Smooth muscle cell of the brain vasculature (primary cell): ENCODE results near the gene ANTXRL.
"Not testable (repeated sequence)": the region's sequence is repeated elsewhere in the genome, so short reads cannot be mapped to it uniquely, and the experiment has no call there.

Experiments used
- DNase-seq: peaks from one replicate; pipeline ENCODE4 v3.0.0-alpha.2; 2012; ENCODE audit warnings: low read depth, low spot score

The ANTXRL gene

DNA sequence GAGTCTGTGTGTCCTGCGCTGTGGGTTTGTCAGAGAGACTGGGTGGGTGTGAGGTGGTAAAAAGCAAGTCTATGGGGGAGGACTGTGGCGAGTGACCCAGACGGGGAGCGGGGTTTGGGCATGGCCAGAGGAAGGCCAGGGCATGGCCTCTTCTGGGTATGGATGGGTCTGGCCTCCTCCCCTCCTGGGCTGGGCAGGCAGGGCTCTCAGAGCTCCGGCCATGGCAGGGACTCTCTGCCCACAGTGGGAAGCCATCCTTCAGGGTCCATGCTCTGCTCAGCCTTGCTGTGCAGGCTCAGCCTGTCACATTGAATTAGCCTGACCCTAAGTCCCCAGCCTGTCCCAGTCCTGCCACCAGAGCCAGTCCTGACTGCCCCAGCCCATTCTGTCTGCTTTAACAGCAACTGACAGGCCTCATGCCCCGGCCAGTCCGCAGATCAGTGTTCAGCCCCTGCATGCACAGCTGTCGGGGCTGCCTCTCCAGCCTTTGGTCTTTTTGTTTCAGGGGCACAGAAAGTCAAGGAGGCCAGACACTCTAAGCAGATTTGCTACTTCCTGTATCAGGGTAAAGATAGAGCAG lies 7.9 kb downstream of the ANTXRL start:
- DNase-seq: no peak

DNA sequence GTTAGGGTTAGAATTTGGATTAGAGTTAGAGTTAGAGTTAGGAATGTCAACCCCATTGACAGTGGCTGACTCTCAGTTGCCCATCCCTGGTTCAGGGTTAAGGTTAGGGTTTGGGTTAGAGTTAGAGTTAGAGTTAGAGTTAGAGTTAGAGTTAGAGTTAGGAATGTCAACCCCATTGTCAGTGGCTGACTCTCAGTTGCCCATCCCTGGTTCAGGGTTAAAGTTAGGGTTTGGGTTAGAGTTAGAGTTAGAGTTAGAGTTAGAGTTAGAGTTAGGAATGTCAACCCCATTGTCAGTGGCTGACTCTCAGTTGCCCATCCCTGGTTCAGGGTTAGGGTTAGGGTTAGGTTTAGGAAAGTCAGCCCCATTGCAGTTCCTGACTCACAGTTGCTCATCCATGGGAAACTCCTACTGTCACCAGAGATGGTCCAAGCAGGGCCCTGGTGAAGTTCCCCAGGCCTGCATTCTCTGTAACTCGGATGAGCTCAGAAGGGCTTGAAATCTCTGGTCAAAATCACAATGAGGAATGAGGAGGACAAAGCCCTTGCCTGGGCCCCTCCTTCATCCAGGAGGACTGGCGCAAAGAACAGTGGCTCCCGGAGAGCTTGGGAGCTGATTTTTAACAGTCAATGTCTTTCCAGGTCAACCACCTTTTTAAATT lies 8.7 kb downstream of the ANTXRL start:
- not testable (repeated sequence) for DNase-seq

DNA sequence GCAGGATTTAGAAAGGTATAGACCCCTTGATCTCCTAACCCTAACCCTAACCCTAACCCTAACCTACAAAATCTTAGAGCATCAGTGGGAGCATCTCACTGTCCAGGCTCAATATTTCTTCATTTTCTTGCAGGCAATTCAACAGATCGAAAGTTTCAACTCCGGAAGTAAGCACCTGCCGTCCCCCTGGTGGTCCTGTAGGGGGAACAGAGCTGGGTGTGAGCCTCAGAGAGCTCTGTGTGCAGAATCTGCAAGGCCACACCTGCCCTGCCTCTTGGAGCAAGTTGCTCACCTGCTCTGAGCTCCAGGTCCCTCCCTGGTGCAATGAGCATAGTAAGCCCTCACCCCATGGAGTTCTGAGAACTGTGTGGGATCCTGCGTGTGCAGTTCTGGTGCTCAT lies 9.3 kb downstream of the ANTXRL start:
- DNase-seq: not testable (repeated sequence)

- DNase-seq: no peak
Measured at GRCh38 chr10:46296641-46297141, 9.9 kb downstream of the ANTXRL start.

DNA sequence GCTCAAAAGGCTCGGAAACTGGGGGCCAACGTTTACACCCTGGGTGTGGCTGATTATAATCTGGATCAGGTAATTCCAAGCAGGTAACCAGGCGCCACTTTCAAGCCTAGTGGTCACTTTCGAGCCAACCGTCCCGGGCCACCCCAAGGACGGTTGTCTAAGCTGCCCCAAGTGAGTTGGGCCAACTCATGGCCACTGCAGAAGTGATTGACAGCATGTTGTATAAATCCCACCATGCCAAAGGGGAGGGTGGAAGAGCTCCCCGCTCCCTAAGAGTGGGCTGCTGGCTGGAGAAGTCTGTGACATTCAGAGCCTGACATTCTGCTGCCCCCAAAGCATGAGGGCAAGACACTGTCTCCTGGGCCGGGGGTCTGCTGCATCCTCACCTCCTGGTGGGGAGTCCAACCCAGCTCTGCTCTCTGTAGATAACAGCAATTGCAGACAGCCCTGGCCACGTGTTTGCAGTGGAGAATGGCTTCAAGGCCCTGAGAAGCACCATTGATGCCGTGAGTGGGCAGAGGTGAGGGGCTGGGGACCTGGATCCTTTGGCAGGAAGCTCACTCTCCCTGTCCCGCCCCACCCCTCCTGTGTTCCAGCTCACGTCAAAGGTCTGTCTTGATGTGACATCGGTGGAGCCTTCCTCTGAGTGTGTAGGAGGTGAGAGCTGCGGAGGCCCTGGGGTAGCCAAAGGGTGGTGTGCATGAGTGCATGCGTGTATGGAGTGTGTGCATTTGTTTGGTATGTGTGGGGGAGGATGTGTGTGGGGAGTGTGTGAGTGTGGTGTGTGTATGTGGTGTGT lies 10.8 kb downstream of the ANTXRL start:
- no peak for DNase-seq

DNA sequence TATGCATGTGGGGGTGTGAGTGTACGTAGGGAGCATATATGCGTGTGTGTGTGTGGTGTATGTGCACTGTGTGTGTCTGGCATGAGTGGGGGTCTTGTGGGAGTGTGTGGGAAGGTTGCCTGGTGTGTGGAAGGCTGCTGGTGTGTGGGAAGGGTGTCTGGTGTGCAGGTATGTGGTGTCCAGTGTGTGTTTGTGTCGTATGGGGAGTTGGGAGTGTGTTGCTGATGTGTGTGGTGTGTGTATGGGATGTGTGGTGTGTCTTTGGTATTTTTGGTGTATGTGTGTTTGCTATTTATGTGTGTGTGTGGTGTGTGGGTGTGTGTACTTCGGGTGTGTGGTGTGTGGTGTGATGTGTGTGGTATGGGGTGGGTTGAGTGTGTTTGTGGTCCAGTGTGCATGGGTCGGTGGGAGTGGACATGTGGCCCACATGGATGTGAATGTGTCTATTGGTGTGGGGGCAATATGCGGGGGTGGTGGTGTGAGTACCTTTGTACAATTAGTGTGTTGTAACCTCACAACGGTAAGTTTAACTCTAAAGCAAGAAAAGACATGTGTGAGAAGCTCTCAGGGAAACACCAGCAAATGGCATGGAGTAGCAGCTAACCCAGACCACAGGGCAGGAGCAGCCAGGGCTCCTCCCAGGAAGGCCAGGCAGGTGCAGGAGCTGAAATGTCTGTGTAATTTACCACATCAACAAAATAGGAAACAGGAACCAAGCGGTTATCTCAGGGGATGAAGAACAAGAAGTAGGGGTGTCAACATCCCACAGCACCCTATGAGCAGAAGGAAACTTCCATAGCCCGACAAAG lies 11.9 kb downstream of the ANTXRL start:
- DNase-seq: no peak

GRCh38 chr10:46299286-46299535 lies 12.4 kb downstream of the ANTXRL start:
- no peak for DNase-seq

GRCh38 chr10:46299536-46300369 lies 13.0 kb downstream of the ANTXRL start:
- DNase-seq: no peak

DNA sequence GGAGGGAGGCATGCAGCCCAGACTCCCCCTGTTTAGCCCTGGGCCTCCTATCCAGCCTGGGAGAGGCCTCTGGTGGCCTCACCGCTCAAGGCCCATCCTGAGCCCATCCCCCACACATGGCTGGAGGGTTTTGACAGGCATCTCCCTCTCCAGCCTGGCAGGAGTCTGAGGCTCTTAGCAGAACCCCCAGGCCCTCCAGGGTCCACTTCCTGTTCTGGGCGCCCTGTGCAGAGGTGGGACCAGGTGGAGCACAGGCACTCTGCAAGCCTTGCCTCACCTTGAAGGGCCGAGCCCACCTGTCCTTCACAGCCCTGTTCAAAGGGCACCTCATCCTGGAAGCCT lies 13.5 kb downstream of the ANTXRL start:
- DNase-seq: not testable (repeated sequence)

GRCh38 chr10:46301056-46301645 lies 14.4 kb downstream of the ANTXRL start:
- DNase-seq: no peak

- no peak for DNase-seq
Measured at GRCh38 chr10:46301721-46302479, 15.1 kb downstream of the ANTXRL start.

- not testable (repeated sequence) for DNase-seq
Measured at GRCh38 chr10:46302765-46303352, 16.1 kb downstream of the ANTXRL start.

GRCh38 chr10:46304062-46304461 lies 17.3 kb downstream of the ANTXRL start:
- DNase-seq: no peak

- not testable (repeated sequence) for DNase-seq
Measured at GRCh38 chr10:46304671-46305070, 17.9 kb downstream of the ANTXRL start.

- no peak for DNase-seq
Measured at GRCh38 chr10:46305079-46305818, 18.5 kb downstream of the ANTXRL start.

DNA sequence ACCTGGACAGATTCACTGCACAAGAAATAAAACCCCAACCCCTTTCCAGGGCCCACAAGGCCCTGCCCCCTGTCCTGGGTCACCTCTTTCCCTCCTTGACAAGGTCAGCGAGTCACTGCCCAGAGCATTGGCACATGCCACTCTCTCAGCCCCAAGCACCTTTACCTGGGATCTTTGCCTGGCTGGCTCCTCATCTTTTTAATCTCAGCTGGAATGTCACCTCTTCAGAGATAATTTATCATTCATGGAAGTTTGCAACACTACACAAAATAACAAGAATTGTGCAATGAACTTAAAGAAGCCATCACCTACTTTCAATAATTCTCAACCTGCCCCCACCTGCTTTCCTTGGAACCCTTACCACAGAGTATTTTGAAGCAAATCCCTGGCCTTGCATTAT lies 19.2 kb downstream of the ANTXRL start:
- DNase-seq: no peak

GRCh38 chr10:46306516-46307184 lies 19.9 kb downstream of the ANTXRL start:
- DNase-seq: no peak

DNA sequence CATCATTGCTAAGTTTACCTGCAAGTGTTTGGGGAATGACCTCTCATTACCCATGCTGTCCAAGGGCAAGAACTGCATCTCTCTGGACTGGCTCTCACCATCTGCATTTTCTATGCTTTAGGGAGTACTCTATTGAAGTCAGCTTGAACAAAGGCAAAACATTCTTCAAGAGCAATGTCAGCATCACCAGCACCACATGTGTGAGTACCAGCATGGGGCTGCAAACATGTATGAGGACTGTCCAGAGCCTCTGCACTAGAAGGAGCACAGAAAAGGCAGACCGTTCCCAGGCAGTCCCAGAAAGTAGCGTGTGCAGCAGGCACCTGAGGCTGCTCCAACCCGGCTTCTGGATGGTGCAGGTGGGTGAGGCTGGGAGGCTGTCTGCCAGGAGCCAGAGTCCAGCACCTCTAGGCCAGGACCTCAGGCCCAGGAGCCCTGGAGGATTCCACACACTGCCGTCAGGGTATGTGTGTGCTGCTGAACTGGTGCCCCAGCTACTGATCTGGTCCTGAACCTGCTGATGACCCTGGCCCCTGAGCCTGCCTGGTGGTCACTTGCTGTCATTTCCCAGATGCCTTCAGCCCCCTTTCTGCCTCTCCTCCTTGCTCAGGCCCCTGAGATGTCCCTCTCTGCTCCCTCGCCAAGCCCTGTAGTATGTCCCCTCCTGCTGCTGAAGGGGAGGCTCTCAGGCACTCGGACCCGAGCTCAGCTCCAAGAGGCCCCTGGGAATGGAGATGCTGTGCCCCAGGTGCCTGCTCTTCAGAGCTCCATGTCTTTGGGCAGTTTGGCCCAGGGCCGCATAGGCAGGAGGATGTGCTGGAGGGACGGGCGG lies 20.7 kb downstream of the ANTXRL start:
- DNase-seq: no peak
